Neural cell (in vitro differentiated cells): Measurements from ENCODE around the gene CENPP. TPM values are rescaled to one million over a fixed set of nuclear protein-coding genes. Genes with fewer than 3 reads are reported as not detected.

Experiments
- H2AFZ ChIP-seq: fragments of 200-600, 300-800 bp; sonication (generic), shearing (Covaris generic); 2 replicates; pipeline ENCODE4 v1.6.0; 2014; ENCODE audit warnings: low read depth, mild to moderate bottlenecking, antibody characterized with exemption, low read length, moderate library complexity
- H3F3A ChIP-seq: fragments of 200-600 bp; shearing (Covaris generic); 2 replicates; pipeline ENCODE4 v1.6.1; 2016; ENCODE audit warnings: mild to moderate bottlenecking, moderate library complexity, mixed read lengths, antibody characterized with exemption, low read length; ENCODE audit not compliant: insufficient read depth, poor library complexity, severe bottlenecking
- H3K27ac ChIP-seq: fragments of 200-600, 300-800 bp; sonication (generic), shearing (Covaris generic); 2 replicates; pipeline ENCODE4 v1.5.1; 2014; ENCODE audit warnings: mild to moderate bottlenecking, low read length, moderate library complexity
- H3K27me3 ChIP-seq: fragments of 300-800, 200-600 bp; sonication (generic), shearing (Covaris generic); 2 replicates; pipeline ENCODE4 v1.6.0; 2014; ENCODE audit warnings: mild to moderate bottlenecking, low read depth, low read length, moderate library complexity; ENCODE audit not compliant: insufficient read depth
- H3K36me3 ChIP-seq: fragments of 300-800, 200-600 bp; sonication (generic), shearing (Covaris generic); 2 replicates; pipeline ENCODE4 v1.5.1; 2014; ENCODE audit warnings: mild to moderate bottlenecking, antibody characterized with exemption, low read length, moderate library complexity; ENCODE audit not compliant: insufficient read depth
- H3K4me2 ChIP-seq: fragments of 300-800, 200-600 bp; sonication (generic), shearing (Covaris generic); 2 replicates; pipeline ENCODE4 v1.6.0; 2014; ENCODE audit warnings: mild to moderate bottlenecking, low read length
- H3K4me3 ChIP-seq: fragments of 300-800, 200-600 bp; sonication (generic), shearing (Covaris generic); 2 replicates; pipeline ENCODE4 v1.5.1; 2014; ENCODE audit warnings: mild to moderate bottlenecking, low read length, moderate library complexity
- H3K79me2 ChIP-seq: fragments of 200-600 bp; shearing (Covaris generic); replicated peaks from 2 replicates; pipeline ENCODE4 v1.6.0; 2014; ENCODE audit warnings: mild to moderate bottlenecking, low read length, moderate library complexity; ENCODE audit not compliant: insufficient read depth
- H3K9ac ChIP-seq: fragments of 300-800, 200-600 bp; sonication (generic), shearing (Covaris generic); 2 replicates; pipeline ENCODE4 v1.6.1; 2016; ENCODE audit warnings: mild to moderate bottlenecking, low read length, mixed read lengths
- H3K9me2 ChIP-seq: fragments of 200-600 bp; shearing (Covaris generic); 2 replicates; pipeline ENCODE4 v1.6.1; 2016; ENCODE audit warnings: mild to moderate bottlenecking, low read length, mixed read lengths; ENCODE audit not compliant: insufficient read depth
- H3K9me3 ChIP-seq: fragments of 200-600, 300-800 bp; sonication (generic), shearing (Covaris generic); 2 replicates; pipeline ENCODE4 v1.6.1; 2016; ENCODE audit warnings: mild to moderate bottlenecking, mixed run types, low read length, moderate library complexity, mixed read lengths
- H4K20me1 ChIP-seq: fragments of 200-600 bp; shearing (Covaris generic); 2 replicates; pipeline ENCODE4 v1.6.1; 2016; ENCODE audit warnings: mild to moderate bottlenecking, mixed run types; ENCODE audit not compliant: insufficient read depth
- EP300 ChIP-seq: fragments of 450-650 bp; conservative IDR thresholded peaks from 2 replicates; pipeline ENCODE4 v1.6.1; 2014; ENCODE audit warnings: antibody characterized with exemption, mild to moderate bottlenecking, moderate library complexity; ENCODE audit not compliant: poor library complexity, severe bottlenecking
- EZH2 ChIP-seq: fragments of 200-600, 300-800 bp; shearing (Covaris generic), sonication (generic); IDR thresholded peaks from 2 replicates; pipeline ENCODE4 v1.6.1; 2014; ENCODE audit warnings: antibody characterized with exemption, low read length, borderline replicate concordance, mild to moderate bottlenecking; ENCODE audit not compliant: insufficient read depth, poor library complexity, severe bottlenecking
- MXI1 ChIP-seq: fragments of 450-650 bp; conservative IDR thresholded peaks from 2 replicates; pipeline ENCODE4 v1.6.1; 2014; ENCODE audit warnings: antibody characterized with exemption, mild to moderate bottlenecking; ENCODE audit not compliant: poor library complexity, severe bottlenecking
- POLR2AphosphoS5 ChIP-seq: IDR thresholded peaks from 2 replicates; pipeline ENCODE4 v1.6.1; 2012
- RAD21 ChIP-seq: fragments of 450-650 bp; conservative IDR thresholded peaks from 2 replicates; pipeline ENCODE4 v1.6.1; 2014; ENCODE audit warnings: antibody characterized with exemption, mild to moderate bottlenecking, moderate library complexity
- SMC3 ChIP-seq: fragments of 450-650 bp; conservative IDR thresholded peaks from 2 replicates; pipeline ENCODE4 v1.6.1; 2014; ENCODE audit warnings: antibody characterized with exemption, mild to moderate bottlenecking, moderate library complexity; ENCODE audit not compliant: poor library complexity
- TAF1 ChIP-seq: IDR thresholded peaks from 2 replicates; pipeline ENCODE4 v1.6.1; 2012; ENCODE audit warnings: low read depth
- polyA plus RNA-seq: library from polyadenylated mRNA; depleted of rRNA; stranded (reverse); fragments of >200 nt; gene quantifications from 2 replicates; pipeline ENCODE4 v1.2.3, GENCODE V29; 2014
- TF ChIP-seq, protein P1 (sequence below): fragments of 450-650 bp; IDR thresholded peaks from 2 replicates; pipeline ENCODE4 v1.5.1; 2014; ENCODE audit warnings: antibody characterized with exemption, mild to moderate bottlenecking, moderate library complexity; ENCODE audit not compliant: poor library complexity, severe bottlenecking
- TF ChIP-seq, protein P2 (sequence below): IDR thresholded peaks from 2 replicates; pipeline ENCODE4 v1.6.1; 2012; ENCODE audit warnings: borderline replicate concordance

The CENPP gene
- polyA plus RNA-seq, 1 donor from 2014 or later: 5.0 TPM

DNA sequence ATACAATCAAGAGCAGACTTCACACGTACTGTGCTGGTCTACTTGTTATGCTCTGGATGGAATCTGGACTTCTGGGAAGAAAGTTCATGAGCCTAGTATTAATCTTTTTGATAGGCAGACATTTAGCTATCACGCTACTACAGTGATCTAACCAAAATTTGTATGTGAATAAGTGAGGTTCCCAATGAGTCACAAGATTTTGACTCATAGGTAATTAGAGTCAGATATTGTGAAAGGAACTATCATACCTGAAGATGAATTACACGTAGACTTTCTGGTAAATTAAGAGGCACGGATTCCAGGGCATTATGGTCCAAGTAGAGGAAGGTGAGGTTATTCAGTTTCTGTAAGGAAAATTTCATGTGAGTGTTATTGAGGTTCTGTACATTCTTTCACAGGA lies 60.2 kb downstream of the CENPP start:
- Histone ChIP-seq H3K4me3 (no peak overlapping the region), H3K9me3 (no peaks in the 10 kb centered on the region), H3K27me3 (no peaks in the 10 kb centered on the region), H3K9me2 (no peaks in the 10 kb centered on the region), H3K27ac (no peak overlapping the region), H3K79me2 (no peaks in the 10 kb centered on the region), H2AFZ (no peak overlapping the region), H3K4me2 (no peak overlapping the region), H3K9ac (no peak overlapping the region), H4K20me1 (no peaks in the 10 kb centered on the region), H3K36me3 (no peaks in the 10 kb centered on the region), H3F3A (no peaks in the 10 kb centered on the region)
- TF ChIP-seq TAF1: no peak
- TF ChIP-seq, protein P1, sequence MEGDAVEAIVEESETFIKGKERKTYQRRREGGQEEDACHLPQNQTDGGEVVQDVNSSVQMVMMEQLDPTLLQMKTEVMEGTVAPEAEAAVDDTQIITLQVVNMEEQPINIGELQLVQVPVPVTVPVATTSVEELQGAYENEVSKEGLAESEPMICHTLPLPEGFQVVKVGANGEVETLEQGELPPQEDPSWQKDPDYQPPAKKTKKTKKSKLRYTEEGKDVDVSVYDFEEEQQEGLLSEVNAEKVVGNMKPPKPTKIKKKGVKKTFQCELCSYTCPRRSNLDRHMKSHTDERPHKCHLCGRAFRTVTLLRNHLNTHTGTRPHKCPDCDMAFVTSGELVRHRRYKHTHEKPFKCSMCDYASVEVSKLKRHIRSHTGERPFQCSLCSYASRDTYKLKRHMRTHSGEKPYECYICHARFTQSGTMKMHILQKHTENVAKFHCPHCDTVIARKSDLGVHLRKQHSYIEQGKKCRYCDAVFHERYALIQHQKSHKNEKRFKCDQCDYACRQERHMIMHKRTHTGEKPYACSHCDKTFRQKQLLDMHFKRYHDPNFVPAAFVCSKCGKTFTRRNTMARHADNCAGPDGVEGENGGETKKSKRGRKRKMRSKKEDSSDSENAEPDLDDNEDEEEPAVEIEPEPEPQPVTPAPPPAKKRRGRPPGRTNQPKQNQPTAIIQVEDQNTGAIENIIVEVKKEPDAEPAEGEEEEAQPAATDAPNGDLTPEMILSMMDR: no peak
- no peak for TF ChIP-seq MXI1
- TF ChIP-seq EZH2: no peak
- no peak for TF ChIP-seq RAD21
- TF ChIP-seq SMC3: no peak
- no peak for TF ChIP-seq EP300

DNA sequence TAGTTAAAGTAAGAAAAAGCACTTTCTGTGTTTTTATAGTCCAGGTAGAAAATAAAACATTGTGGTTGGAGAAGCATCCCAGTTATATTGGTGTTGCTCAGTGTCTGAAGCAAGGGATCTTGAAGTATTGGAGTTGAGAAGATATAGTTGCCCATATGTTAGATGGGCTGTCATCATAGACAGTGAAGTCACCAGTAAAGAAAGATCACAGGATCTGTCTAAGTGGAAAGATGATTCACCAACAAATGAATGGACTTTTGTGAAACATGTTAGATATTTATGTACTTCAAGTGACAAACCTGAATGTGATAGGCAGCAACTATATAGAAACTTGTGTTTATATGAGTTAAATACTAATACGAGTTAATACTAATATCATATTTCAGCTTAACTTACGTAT lies 66.9 kb downstream of the CENPP start:
- no peaks in the 10 kb centered on the region for H3K36me3 ChIP-seq
- no peak overlapping the region for H3K4me2 ChIP-seq
- no peaks in the 10 kb centered on the region for H3K9me3 ChIP-seq
- H3K27me3 ChIP-seq: no peaks in the 10 kb centered on the region
- H3K9ac ChIP-seq: no peak overlapping the region
- H2AFZ ChIP-seq: no peak overlapping the region
- no peak overlapping the region for H3K4me3 ChIP-seq
- no peaks in the 10 kb centered on the region for H4K20me1 ChIP-seq
- no peaks in the 10 kb centered on the region for H3F3A ChIP-seq
- no peak overlapping the region for H3K27ac ChIP-seq
- H3K79me2 ChIP-seq: no peaks in the 10 kb centered on the region
- no peaks in the 10 kb centered on the region for H3K9me2 ChIP-seq
- TF ChIP-seq EZH2 (no peak), SMC3 (no peak), POLR2AphosphoS5 (no peak), TAF1 (no peak), RAD21 (no peak), EP300 (no peak), MXI1 (no peak)
- TF ChIP-seq, protein P1: no peak
- TF ChIP-seq, protein P2, sequence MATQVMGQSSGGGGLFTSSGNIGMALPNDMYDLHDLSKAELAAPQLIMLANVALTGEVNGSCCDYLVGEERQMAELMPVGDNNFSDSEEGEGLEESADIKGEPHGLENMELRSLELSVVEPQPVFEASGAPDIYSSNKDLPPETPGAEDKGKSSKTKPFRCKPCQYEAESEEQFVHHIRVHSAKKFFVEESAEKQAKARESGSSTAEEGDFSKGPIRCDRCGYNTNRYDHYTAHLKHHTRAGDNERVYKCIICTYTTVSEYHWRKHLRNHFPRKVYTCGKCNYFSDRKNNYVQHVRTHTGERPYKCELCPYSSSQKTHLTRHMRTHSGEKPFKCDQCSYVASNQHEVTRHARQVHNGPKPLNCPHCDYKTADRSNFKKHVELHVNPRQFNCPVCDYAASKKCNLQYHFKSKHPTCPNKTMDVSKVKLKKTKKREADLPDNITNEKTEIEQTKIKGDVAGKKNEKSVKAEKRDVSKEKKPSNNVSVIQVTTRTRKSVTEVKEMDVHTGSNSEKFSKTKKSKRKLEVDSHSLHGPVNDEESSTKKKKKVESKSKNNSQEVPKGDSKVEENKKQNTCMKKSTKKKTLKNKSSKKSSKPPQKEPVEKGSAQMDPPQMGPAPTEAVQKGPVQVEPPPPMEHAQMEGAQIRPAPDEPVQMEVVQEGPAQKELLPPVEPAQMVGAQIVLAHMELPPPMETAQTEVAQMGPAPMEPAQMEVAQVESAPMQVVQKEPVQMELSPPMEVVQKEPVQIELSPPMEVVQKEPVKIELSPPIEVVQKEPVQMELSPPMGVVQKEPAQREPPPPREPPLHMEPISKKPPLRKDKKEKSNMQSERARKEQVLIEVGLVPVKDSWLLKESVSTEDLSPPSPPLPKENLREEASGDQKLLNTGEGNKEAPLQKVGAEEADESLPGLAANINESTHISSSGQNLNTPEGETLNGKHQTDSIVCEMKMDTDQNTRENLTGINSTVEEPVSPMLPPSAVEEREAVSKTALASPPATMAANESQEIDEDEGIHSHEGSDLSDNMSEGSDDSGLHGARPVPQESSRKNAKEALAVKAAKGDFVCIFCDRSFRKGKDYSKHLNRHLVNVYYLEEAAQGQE: no peak
